Stomach (tissue), 4 donors: ENCODE measurements around the gene IKBKG.
"Not testable (repeated sequence)": the region's sequence is repeated elsewhere in the genome, so short reads cannot be mapped to it uniquely, and the experiment has no call there.

Experiments
- CTCF ChIP-seq, 7 experiments: fragments of 450-650 bp in 4 of 7; fragments of 200-600 bp in 3 of 7; sonication (generic) in 3 of 7; IDR thresholded peaks; one replicate each; pipeline ENCODE4 v1.5.1; 2016 to 2019; ENCODE audit warnings: antibody characterized with exemption in 7 of 7, control low read depth in 2 of 7, mild to moderate bottlenecking in 1 of 7
- POLR2A ChIP-seq, 4 donors: fragments of 450-650 bp; IDR thresholded peaks; one replicate each; pipeline ENCODE4 v1.6.1; 2016; ENCODE audit warnings: antibody characterized with exemption in 4 of 4, control low read depth in 2 of 4, mild to moderate bottlenecking in 1 of 4, moderate library complexity in 1 of 4

- TF ChIP-seq CTCF, POLR2A (IDR thresholded peaks at IDR 0.05): not testable (repeated sequence)
These were observed 4.8 kb downstream of the IKBKG start for GRCh38 chrX:154552112-154552806.
